Uterus (tissue), 4 donors: ENCODE measurements around the gene CARNS1. TPM values are rescaled to one million over a fixed set of nuclear protein-coding genes. Genes with fewer than 3 reads are reported as not detected.

Experiments
- DNase-seq, 2 donors: peaks; one replicate each; pipeline ENCODE4 v3.0.0-alpha.2; 2019 to 2020
- H3K27ac ChIP-seq, 2 donors: fragments of 200-600 bp; sonication (generic); 1 replicate in 1 of 2; 2 replicates in 1 of 2; pipeline ENCODE4 v1.5.1; 2016 to 2018
- H3K27me3 ChIP-seq, 2 donors: fragments of 200-600 bp; sonication (generic); one replicate each; pipeline ENCODE4 v1.5.1; 2018 to 2019; ENCODE audit warnings: control low read depth in 1 of 2
- H3K36me3 ChIP-seq, 2 donors: fragments of 200-600 bp; sonication (generic); one replicate each; pipeline ENCODE4 v1.5.1; 2019; ENCODE audit warnings: control low read depth in 1 of 2
- H3K4me1 ChIP-seq, 2 donors: fragments of 200-600 bp; sonication (generic); one replicate each; pipeline ENCODE4 v1.5.1; 2018 to 2019; ENCODE audit warnings: control low read depth in 1 of 2
- H3K4me3 ChIP-seq, 2 donors: fragments of 200-600 bp; sonication (generic); 1 replicate in 1 of 2; 2 replicates in 1 of 2; pipeline ENCODE4 v1.5.1; 2018 to 2019; ENCODE audit warnings: mild to moderate bottlenecking in 1 of 2
- H3K9me3 ChIP-seq, 2 donors: fragments of 200-600 bp; sonication (generic); one replicate each; pipeline ENCODE4 v1.5.1; 2019; ENCODE audit warnings: control low read depth in 1 of 2
- POLR2A ChIP-seq, 2 donors: fragments of 450-650 bp; IDR thresholded peaks; one replicate each; pipeline ENCODE4 v1.6.1; 2016; ENCODE audit warnings: antibody characterized with exemption in 2 of 2, mild to moderate bottlenecking in 1 of 2, moderate library complexity in 1 of 2
- intact Hi-C: fragments of 100-400 bp; cut with DNase I; formaldehyde crosslinking; loops from one replicate; pipeline ENCODE4 v1.15.1; 2023; ENCODE audit warnings: low total_unique reads
- small RNA-seq: library from RNA; depleted of rRNA; stranded (forward); fragments of <200 nt; gene quantifications from one replicate; pipeline ENCODE3, GENCODE V24; 2016
- total RNA-seq, 4 donors: library from RNA; depleted of rRNA in 3 of 4; stranded (reverse); fragments of >200 nt in 3 of 4; gene quantifications; one replicate each; pipeline versions ENCODE4 v1.1.0 to v1.2.4, GENCODE V29; 2014 to 2023
- TF ChIP-seq, protein P1 (sequence below), 4 experiments: fragments of 200-600 bp in 2 of 4; fragments of 450-650 bp in 2 of 4; sonication (generic) in 2 of 4; IDR thresholded peaks; one replicate each; pipeline ENCODE4 v1.5.1; 2016 to 2019; ENCODE audit warnings: antibody characterized with exemption in 4 of 4, mild to moderate bottlenecking in 2 of 4, moderate library complexity in 1 of 4
- donor health status: DM: yes; HTN: yes; CAD: no.

CARNS1 gene
- total RNA-seq, 4 donors from 2014 or later: 0.76 to 3.3 TPM; not detected in 2

DNA sequence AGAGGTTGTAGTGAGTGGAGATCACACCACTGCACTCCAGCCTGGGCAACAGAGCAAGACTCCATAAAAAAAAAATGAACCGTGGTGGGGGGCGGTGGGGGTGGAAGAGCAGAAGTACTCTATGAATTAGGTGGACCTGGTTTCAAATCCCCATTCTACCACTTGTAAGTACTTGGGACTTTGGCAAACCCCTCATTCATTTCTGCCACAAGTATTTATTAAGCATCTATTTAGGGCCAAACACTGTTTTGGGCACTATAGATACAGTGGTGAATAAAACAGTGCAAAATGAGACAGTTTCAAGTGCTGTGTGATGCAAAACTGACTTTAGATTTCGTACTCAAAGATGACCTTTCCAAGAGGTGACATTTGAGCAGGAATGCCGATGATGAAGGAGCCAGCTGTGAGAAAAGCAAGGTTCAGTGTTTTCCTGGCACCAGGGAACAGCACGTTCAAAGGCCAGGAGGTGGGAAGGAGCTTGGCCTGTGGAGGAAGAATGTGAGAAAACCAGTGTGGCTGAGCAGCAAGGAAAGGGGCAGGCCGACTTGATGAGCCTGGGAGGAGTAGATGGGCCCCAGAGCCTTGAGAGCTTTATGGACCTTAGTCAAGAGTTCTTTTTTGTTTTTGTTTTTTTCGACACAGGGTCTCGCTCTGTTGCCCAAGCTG lies 55.0 kb downstream of the CARNS1 start:
- H3K4me3 ChIP-seq: no peak overlapping the region
- H3K9me3 ChIP-seq: no peaks in the 10 kb centered on the region
- TF ChIP-seq, protein P1, sequence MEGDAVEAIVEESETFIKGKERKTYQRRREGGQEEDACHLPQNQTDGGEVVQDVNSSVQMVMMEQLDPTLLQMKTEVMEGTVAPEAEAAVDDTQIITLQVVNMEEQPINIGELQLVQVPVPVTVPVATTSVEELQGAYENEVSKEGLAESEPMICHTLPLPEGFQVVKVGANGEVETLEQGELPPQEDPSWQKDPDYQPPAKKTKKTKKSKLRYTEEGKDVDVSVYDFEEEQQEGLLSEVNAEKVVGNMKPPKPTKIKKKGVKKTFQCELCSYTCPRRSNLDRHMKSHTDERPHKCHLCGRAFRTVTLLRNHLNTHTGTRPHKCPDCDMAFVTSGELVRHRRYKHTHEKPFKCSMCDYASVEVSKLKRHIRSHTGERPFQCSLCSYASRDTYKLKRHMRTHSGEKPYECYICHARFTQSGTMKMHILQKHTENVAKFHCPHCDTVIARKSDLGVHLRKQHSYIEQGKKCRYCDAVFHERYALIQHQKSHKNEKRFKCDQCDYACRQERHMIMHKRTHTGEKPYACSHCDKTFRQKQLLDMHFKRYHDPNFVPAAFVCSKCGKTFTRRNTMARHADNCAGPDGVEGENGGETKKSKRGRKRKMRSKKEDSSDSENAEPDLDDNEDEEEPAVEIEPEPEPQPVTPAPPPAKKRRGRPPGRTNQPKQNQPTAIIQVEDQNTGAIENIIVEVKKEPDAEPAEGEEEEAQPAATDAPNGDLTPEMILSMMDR (IDR thresholded peaks at IDR 0.05): no peak
- no peak for TF ChIP-seq POLR2A (IDR thresholded peaks at IDR 0.05)
- intact Hi-C loops: no loop called here
- H3K27ac ChIP-seq: no peak overlapping the region
- H3K36me3 ChIP-seq: no peaks in the 10 kb centered on the region
- no peaks in the 10 kb centered on the region for H3K27me3 ChIP-seq
- peaks cover 0 to 6% of the 10 kb centered on the region in 2 donors for H3K4me1 ChIP-seq
- DNase-seq: no peak

DNA sequence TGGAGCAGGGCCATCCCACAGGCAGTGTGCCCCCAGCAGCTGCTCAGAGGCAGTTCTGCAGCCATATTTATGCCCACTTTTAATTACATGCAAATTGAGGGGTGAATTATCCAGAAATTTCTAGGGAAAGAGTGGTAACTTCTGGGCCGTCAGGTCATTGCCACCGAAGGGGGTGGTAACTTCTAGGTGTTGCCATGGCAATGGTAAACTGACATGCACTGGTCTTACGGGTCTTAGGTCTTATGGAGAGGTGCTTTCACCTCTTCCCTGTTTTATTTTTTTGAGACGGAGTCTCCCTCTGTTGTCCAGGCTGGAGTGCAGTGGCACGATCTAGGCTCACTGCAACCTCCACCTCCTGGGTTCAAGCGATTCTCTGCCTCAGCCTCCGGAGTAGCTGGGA lies 57.4 kb downstream of the CARNS1 start:
- DNase-seq: no peak
- Histone ChIP-seq H3K4me3 (no peak overlapping the region), H3K36me3 (no peaks in the 10 kb centered on the region), H3K27ac (no peak overlapping the region), H3K4me1 (peaks cover 0 to 6% of the 10 kb centered on the region in 2 donors), H3K27me3 (no peaks in the 10 kb centered on the region), H3K9me3 (no peaks in the 10 kb centered on the region)
- TF ChIP-seq, protein P1 (IDR thresholded peaks at IDR 0.05): no peak
- no peak for TF ChIP-seq POLR2A (IDR thresholded peaks at IDR 0.05)
- intact Hi-C loops: no loop called here

Small RNA genes lying within 50 kb of the gene (small RNA-seq; reads per million reads assigned to genes)
- not detected for gene RNU6-1238P

Other genes starting within 250 kb of the CARNS1 start
- gene GRK2, start 149.2 kb upstream of the CARNS1 start, total RNA-seq: 10 to 100 TPM; 25.0 to 93.8 (median 64.2) TPM
- 10 to 100 TPM in 3 of 4 donors, 1 to 10 TPM in 1; 7.4 to 63.7 (median 22.5) TPM for gene ANKRD13D, start 126.4 kb upstream of the CARNS1 start, total RNA-seq
- 10 to 100 TPM in 3 of 4 donors, 1 to 10 TPM in 1; 7.7 to 48.8 (median 19.1) TPM for gene SSH3, start 112.1 kb upstream of the CARNS1 start, total RNA-seq
- 10 to 100 TPM in 3 of 4 donors, 1 to 10 TPM in 1; 8.7 to 65.6 (median 31.3) TPM for gene POLD4, start 62.1 kb upstream of the CARNS1 start, total RNA-seq
- 10 to 100 TPM in 1 of 4 donors, 1 to 10 TPM in 2, under 1 TPM in 1; 0.77 to 19.3 (median 7.4) TPM for gene CLCF1, start 42.1 kb upstream of the CARNS1 start, total RNA-seq
- gene RAD9A, start 23.7 kb upstream of the CARNS1 start, total RNA-seq: 10 to 100 TPM in 2 of 4 donors, 1 to 10 TPM in 2; 2.6 to 37.3 (median 11.6) TPM
- gene PPP1CA, start 13.8 kb upstream of the CARNS1 start, total RNA-seq: 100 to 1,000 TPM in 1 of 4 donors, 10 to 100 TPM in 3; 15.9 to 180 (median 77.1) TPM
- gene TBC1D10C, start 11.6 kb upstream of the CARNS1 start, total RNA-seq: 1 to 10 TPM in 2 of 4 donors, not detected in 2; 1.3 to 2.5 TPM
- gene RPS6KB2, start 12.8 kb downstream of the CARNS1 start, total RNA-seq: 10 to 100 TPM; 25.6 to 45.0 (median 30.7) TPM
- gene PTPRCAP, start 22.0 kb downstream of the CARNS1 start, total RNA-seq: 1 to 10 TPM in 3 of 4 donors, under 1 TPM in 1; 0.29 to 5.0 (median 1.9) TPM
- 10 to 100 TPM; 34.7 to 79.2 (median 69.0) TPM for gene CORO1B, start 27.8 kb downstream of the CARNS1 start, total RNA-seq
- gene GPR152, start 37.1 kb downstream of the CARNS1 start, total RNA-seq: not detected
- gene CABP4, start 39.7 kb downstream of the CARNS1 start, total RNA-seq: 1 to 10 TPM in 1 of 4 donors, under 1 TPM in 1, not detected in 2; 0.67 to 1.9 TPM
- 10 to 100 TPM in 3 of 4 donors, 1 to 10 TPM in 1; 6.9 to 59.5 (median 36.0) TPM for gene TMEM134, start 53.6 kb downstream of the CARNS1 start, total RNA-seq
- gene AIP, start 67.3 kb downstream of the CARNS1 start, total RNA-seq: 100 to 1,000 TPM in 1 of 4 donors, 10 to 100 TPM in 3; 52.9 to 131 (median 85.5) TPM
- gene PITPNM1, start 89.7 kb downstream of the CARNS1 start, total RNA-seq: 10 to 100 TPM in 3 of 4 donors, 1 to 10 TPM in 1; 7.9 to 89.7 (median 15.2) TPM
- 10 to 100 TPM in 1 of 4 donors, 1 to 10 TPM in 3; 2.1 to 28.7 (median 6.9) TPM for gene CDK2AP2, start 92.5 kb downstream of the CARNS1 start, total RNA-seq
- not detected for gene CABP2, start 107.8 kb downstream of the CARNS1 start, total RNA-seq
- gene GSTP1, start 168.1 kb downstream of the CARNS1 start, total RNA-seq: 100 to 1,000 TPM; 410 to 885 (median 651) TPM
- 100 to 1,000 TPM in 3 of 4 donors, 10 to 100 TPM in 1; 75.6 to 207 (median 142) TPM for gene NDUFV1, start 191.3 kb downstream of the CARNS1 start, total RNA-seq
- gene NUDT8, start 214.3 kb downstream of the CARNS1 start, total RNA-seq: 1 to 10 TPM in 2 of 4 donors, not detected in 2; 3.5 to 7.6 TPM
- not detected for gene TBX10, start 224.1 kb downstream of the CARNS1 start, total RNA-seq
- not detected for gene ACY3, start 235.1 kb downstream of the CARNS1 start, total RNA-seq